ENCODE data around the gene LRRC36. TPM values are rescaled to one million over a fixed set of nuclear protein-coding genes. Genes with fewer than 3 reads are reported as not detected.

The LRRC36 gene
- total RNA-seq, 1 experiment from 2014 or later: not detected

- H4K20me1 ChIP-seq (ENCODE audit: low read length): no peaks in the 10 kb centered on the region
- ATAC-seq (no peak), DNase-seq (no peak)
- CTCF ChIA-PET: no interaction called here
- H3K4me2 ChIP-seq (ENCODE audit: low read length): no peak overlapping the region
- H3K79me2 ChIP-seq (ENCODE audit: low read length): no peaks in the 10 kb centered on the region
- no peak overlapping the region for H3K4me3 ChIP-seq (ENCODE audit: low read length)
- BruUV-seq (replicated peaks): no TSS peak
- no peaks in the 10 kb centered on the region for H3F3A ChIP-seq (ENCODE audit: low read length, unreplicated experiment)
- H3K4me1 ChIP-seq (ENCODE audit: insufficient read depth, low read length): no peaks in the 10 kb centered on the region
- no peak for TF ChIP-seq EZH2phosphoT487 (IDR thresholded peaks at IDR 0.05; ENCODE audit: borderline replicate concordance, low read length)
- no peaks in the 10 kb centered on the region for H3K9me2 ChIP-seq (replicated peaks; ENCODE audit: low read length)
- no peak overlapping the region for H2AFZ ChIP-seq (ENCODE audit: low read length)
- no peaks in the 10 kb centered on the region for H3K9me3 ChIP-seq (ENCODE audit: low read length)
- no peak overlapping the region for H3K27ac ChIP-seq (ENCODE audit: low read length)
- H3K27me3 ChIP-seq (ENCODE audit: low read length): no peaks in the 10 kb centered on the region
- intact Hi-C loops (cut with micrococcal nuclease): no loop called here
- no peaks in the 10 kb centered on the region for H3K36me3 ChIP-seq (ENCODE audit: low read depth, low read length)
- H3K9ac ChIP-seq (ENCODE audit: low read length): no peak overlapping the region
- POLR2A ChIA-PET (ENCODE audit: unreplicated experiment): no interaction called here
These were observed 61.0 kb downstream of the LRRC36 start for GRCh38 chr16:67387479-67388079.

DNA sequence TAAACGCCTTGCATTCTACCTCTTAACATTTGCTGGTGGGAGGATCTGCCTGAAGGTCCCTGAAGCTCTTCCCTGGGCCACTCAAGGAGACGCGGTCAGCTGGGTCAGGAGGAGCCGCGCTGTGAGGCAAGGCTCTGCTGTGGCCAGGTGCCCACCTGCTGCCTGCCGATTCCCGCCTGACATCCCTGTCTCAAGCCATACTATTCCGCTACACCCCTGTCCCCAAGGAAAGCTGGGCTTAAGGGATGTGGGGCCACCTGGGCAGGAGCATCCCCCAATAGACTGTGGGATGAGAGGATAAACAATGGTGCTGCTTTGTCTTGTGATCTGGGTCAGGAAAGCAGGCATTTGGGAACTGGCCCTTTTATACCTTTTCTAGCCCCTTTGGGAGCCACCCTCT is 61.6 kb downstream of the LRRC36 start:
- ChIA-PET POLR2A (ENCODE audit: unreplicated experiment) (no interaction called here), CTCF (no interaction called here)
- Histone ChIP-seq H3K4me2 (ENCODE audit: low read length) (no peak overlapping the region), H3K27me3 (ENCODE audit: low read length) (no peaks in the 10 kb centered on the region), H3K9me3 (ENCODE audit: low read length) (no peaks in the 10 kb centered on the region), H3K4me1 (ENCODE audit: insufficient read depth, low read length) (no peaks in the 10 kb centered on the region), H2AFZ (ENCODE audit: low read length) (no peak overlapping the region), H3K9ac (ENCODE audit: low read length) (no peak overlapping the region), H3K4me3 (ENCODE audit: low read length) (no peak overlapping the region), H3K9me2 (replicated peaks; ENCODE audit: low read length) (no peaks in the 10 kb centered on the region), H4K20me1 (ENCODE audit: low read length) (no peaks in the 10 kb centered on the region), H3F3A (ENCODE audit: low read length, unreplicated experiment) (no peaks in the 10 kb centered on the region), H3K36me3 (ENCODE audit: low read depth, low read length) (no peaks in the 10 kb centered on the region), H3K27ac (ENCODE audit: low read length) (no peak overlapping the region), H3K79me2 (ENCODE audit: low read length) (no peaks in the 10 kb centered on the region)
- no peak for TF ChIP-seq EZH2phosphoT487 (IDR thresholded peaks at IDR 0.05; ENCODE audit: borderline replicate concordance, low read length)
- TF ChIP-seq EZH2 (IDR thresholded peaks at IDR 0.05; ENCODE audit: low read length, unreplicated experiment): no peak
- no peak for TF ChIP-seq CTCF (conservative IDR thresholded peaks at IDR 0.05; ENCODE audit: low read depth, low read length)
- no peak for ATAC-seq
- no peak for DNase-seq
- no TSS peak for BruUV-seq (replicated peaks)
- intact Hi-C loops (cut with micrococcal nuclease): no loop called here

GRCh38 chr16:67388591-67388990 is 62.0 kb downstream of the LRRC36 start:
- Histone ChIP-seq H3K79me2 (ENCODE audit: low read length) (no peaks in the 10 kb centered on the region), H3K36me3 (ENCODE audit: low read depth, low read length) (no peaks in the 10 kb centered on the region), H4K20me1 (ENCODE audit: low read length) (no peaks in the 10 kb centered on the region), H3K4me3 (ENCODE audit: low read length) (no peak overlapping the region), H3K4me1 (ENCODE audit: insufficient read depth, low read length) (no peaks in the 10 kb centered on the region), H2AFZ (ENCODE audit: low read length) (no peak overlapping the region), H3F3A (ENCODE audit: low read length, unreplicated experiment) (no peaks in the 10 kb centered on the region), H3K9me3 (ENCODE audit: low read length) (no peaks in the 10 kb centered on the region), H3K9ac (ENCODE audit: low read length) (no peak overlapping the region), H3K9me2 (replicated peaks; ENCODE audit: low read length) (no peaks in the 10 kb centered on the region), H3K4me2 (ENCODE audit: low read length) (no peak overlapping the region), H3K27me3 (ENCODE audit: low read length) (no peaks in the 10 kb centered on the region), H3K27ac (ENCODE audit: low read length) (no peak overlapping the region)
- ATAC-seq: no peak
- intact Hi-C loops (cut with micrococcal nuclease): no loop called here
- no TSS peak for BruUV-seq (replicated peaks)
- TF ChIP-seq EZH2 (IDR thresholded peaks at IDR 0.05; ENCODE audit: low read length, unreplicated experiment): no peak
- no peak for TF ChIP-seq EZH2phosphoT487 (IDR thresholded peaks at IDR 0.05; ENCODE audit: borderline replicate concordance, low read length)
- TF ChIP-seq CTCF (conservative IDR thresholded peaks at IDR 0.05; ENCODE audit: low read depth, low read length): no peak
- DNase-seq: no peak
- ChIA-PET CTCF (no interaction called here), POLR2A (ENCODE audit: unreplicated experiment) (no interaction called here)

All from PC-3 (cell line).